Lower leg skin (tissue), 4 donors: ENCODE results near the gene BCAT1. TPM values are rescaled to one million over a fixed set of nuclear protein-coding genes. Genes with fewer than 3 reads are reported as not detected.

Experiments used
- DNase-seq, 2 donors: peaks; one replicate each; pipeline ENCODE4 v3.0.0-alpha.2; 2019; ENCODE audit warnings: low spot score in 2 of 2
- H3K4me3 ChIP-seq: fragments of 200-600 bp; sonication (generic); 2 replicates; pipeline ENCODE4 v1.5.1; 2017; ENCODE audit warnings: mild to moderate bottlenecking, low read depth; ENCODE audit not compliant: poor library complexity, severe bottlenecking
- POLR2A ChIP-seq, 2 donors: fragments of 450-650 bp; IDR thresholded peaks; one replicate each; pipeline ENCODE4 v1.6.1; 2016 to 2017; ENCODE audit warnings: antibody characterized with exemption in 2 of 2, mild to moderate bottlenecking in 1 of 2, moderate library complexity in 1 of 2
- WGBS, 2 donors: methylation state at CpG; one replicate each; pipeline ENCODE4 v1.1.5; 2018; 5-methylcytosine and 5-hydroxymethylcytosine counted together
- intact Hi-C: fragments of 100-400 bp; cut with DNase I; formaldehyde crosslinking; loops from one replicate; pipeline ENCODE4 v1.15.0; 2023; ENCODE audit warnings: low total_unique reads
- total RNA-seq, 4 donors: library from RNA; depleted of rRNA; stranded (reverse); fragments of >200 nt; gene quantifications; one replicate each; pipeline ENCODE4 v1.1.0, GENCODE V29; 2016
- TF ChIP-seq, protein P1 (sequence below), 3 donors: fragments of 450-650 bp; IDR thresholded peaks; one replicate each; pipeline ENCODE4 v1.5.1; 2016; ENCODE audit warnings: antibody characterized with exemption in 3 of 3, mild to moderate bottlenecking in 3 of 3, moderate library complexity in 2 of 3

BCAT1 gene
- total RNA-seq, 4 donors from 2014 or later = 1.0 to 4.6 (median 2.8) TPM

- no peak overlapping the region for H3K4me3 ChIP-seq
- TF ChIP-seq POLR2A (IDR thresholded peaks at IDR 0.05) = no peak
- TF ChIP-seq, protein P1, sequence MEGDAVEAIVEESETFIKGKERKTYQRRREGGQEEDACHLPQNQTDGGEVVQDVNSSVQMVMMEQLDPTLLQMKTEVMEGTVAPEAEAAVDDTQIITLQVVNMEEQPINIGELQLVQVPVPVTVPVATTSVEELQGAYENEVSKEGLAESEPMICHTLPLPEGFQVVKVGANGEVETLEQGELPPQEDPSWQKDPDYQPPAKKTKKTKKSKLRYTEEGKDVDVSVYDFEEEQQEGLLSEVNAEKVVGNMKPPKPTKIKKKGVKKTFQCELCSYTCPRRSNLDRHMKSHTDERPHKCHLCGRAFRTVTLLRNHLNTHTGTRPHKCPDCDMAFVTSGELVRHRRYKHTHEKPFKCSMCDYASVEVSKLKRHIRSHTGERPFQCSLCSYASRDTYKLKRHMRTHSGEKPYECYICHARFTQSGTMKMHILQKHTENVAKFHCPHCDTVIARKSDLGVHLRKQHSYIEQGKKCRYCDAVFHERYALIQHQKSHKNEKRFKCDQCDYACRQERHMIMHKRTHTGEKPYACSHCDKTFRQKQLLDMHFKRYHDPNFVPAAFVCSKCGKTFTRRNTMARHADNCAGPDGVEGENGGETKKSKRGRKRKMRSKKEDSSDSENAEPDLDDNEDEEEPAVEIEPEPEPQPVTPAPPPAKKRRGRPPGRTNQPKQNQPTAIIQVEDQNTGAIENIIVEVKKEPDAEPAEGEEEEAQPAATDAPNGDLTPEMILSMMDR (IDR thresholded peaks at IDR 0.05) = no peak
- DNase-seq = peak; percentile 56 to 91
- 56 to 64% methylated on average over 3 of the region's 3 CpGs for WGBS, 2 donors
- intact Hi-C loops = no loop called here
Measured at GRCh38 chr12:24909667-24910066, 39.2 kb downstream of the BCAT1 start.

DNA sequence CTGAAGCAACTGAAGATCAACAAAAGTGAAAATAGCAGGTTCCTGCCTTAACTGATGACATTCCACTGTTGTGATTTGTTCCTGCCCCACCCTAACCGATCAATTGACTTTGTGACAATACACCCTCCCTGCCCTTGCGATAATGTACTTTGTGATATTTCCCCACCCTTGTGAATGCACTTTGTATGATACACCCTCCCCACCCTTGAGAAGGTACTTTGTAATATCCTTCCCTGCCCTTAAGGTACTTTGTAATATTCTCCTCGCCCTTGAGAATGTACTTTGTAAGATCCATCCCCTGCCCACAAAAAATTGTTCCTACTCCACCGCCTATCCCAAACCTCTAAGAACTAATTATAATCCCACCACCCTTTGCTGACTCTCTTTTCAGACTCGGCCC lies 41.4 kb downstream of the BCAT1 start:
- intact Hi-C loops = no loop called here
- TF ChIP-seq, protein P1 (IDR thresholded peaks at IDR 0.05) = no peak
- no peak for TF ChIP-seq POLR2A (IDR thresholded peaks at IDR 0.05)
- 91 to 97% methylated on average over 5 of the region's 5 CpGs for WGBS, 2 donors
- DNase-seq = no peak
- no peak overlapping the region for H3K4me3 ChIP-seq

- no peak for DNase-seq
- TF ChIP-seq, protein P1 (IDR thresholded peaks at IDR 0.05) = no peak
- no peak for TF ChIP-seq POLR2A (IDR thresholded peaks at IDR 0.05)
- H3K4me3 ChIP-seq = no peak overlapping the region
- WGBS, 2 donors = 84 to 97% methylated on average over 2 of the region's 2 CpGs
- intact Hi-C loops = no loop called here
Measured at GRCh38 chr12:24906141-24906540, 42.8 kb downstream of the BCAT1 start.

DNA sequence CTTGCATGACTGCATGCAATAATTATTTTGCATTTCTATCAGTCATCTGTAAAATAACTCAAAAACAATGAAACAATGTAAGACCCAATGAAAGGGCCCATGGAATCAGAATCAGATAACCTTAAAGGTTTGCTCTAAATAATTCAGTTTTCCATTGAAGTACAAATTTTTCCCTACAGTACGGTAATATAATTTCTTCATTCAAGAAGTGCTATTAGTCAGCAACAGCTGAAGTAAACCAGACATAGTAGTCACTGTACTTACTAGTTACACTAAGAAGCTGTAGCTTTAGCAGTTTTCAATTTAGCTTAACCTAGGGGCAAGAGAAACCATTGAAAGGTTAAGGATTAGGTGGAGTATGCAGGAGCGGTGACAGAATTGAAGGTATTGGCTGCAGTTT lies 43.5 kb downstream of the BCAT1 start:
- no peak for DNase-seq
- 50 to 85% methylated on average over 2 of the region's 2 CpGs for WGBS, 2 donors
- H3K4me3 ChIP-seq = no peak overlapping the region
- intact Hi-C loops = no loop called here
- TF ChIP-seq POLR2A (IDR thresholded peaks at IDR 0.05) = no peak
- TF ChIP-seq, protein P1 (IDR thresholded peaks at IDR 0.05) = no peak

GRCh38 chr12:24904871-24905270 lies 44.0 kb downstream of the BCAT1 start:
- H3K4me3 ChIP-seq = no peak overlapping the region
- WGBS, 2 donors = 97 to 100% methylated on average over 1 of the region's 1 CpG
- intact Hi-C loops = no loop called here
- TF ChIP-seq, protein P1 (IDR thresholded peaks at IDR 0.05) = no peak
- no peak for TF ChIP-seq POLR2A (IDR thresholded peaks at IDR 0.05)
- no peak for DNase-seq

- intact Hi-C loops = no loop called here
- TF ChIP-seq, protein P1 (IDR thresholded peaks at IDR 0.05) = no peak
- TF ChIP-seq POLR2A (IDR thresholded peaks at IDR 0.05) = no peak
- DNase-seq = no peak
- WGBS, 2 donors = 26 to 33% methylated on average over 25 of the region's 25 CpGs
- peak overlapping the region; percentile 43 for H3K4me3 ChIP-seq
Measured at GRCh38 chr12:24903329-24904088, 45.4 kb downstream of the BCAT1 start.
